PC-9 (cell line): Measurements from ENCODE around the gene SULT1C3.

Experiments
- EZH2 ChIP-seq: fragments of 200-600 bp; sonication (generic); IDR thresholded peaks from 2 replicates; pipeline ENCODE4 v1.8.0; 2017; ENCODE audit warnings: antibody characterized with exemption, low read depth
- TF ChIP-seq, protein P1 (sequence below): fragments of 200-600 bp; sonication (generic); conservative IDR thresholded peaks from 2 replicates; pipeline ENCODE4 v1.6.1; 2017; ENCODE audit warnings: mixed run types, antibody characterized with exemption, mild to moderate bottlenecking, moderate library complexity

DNA sequence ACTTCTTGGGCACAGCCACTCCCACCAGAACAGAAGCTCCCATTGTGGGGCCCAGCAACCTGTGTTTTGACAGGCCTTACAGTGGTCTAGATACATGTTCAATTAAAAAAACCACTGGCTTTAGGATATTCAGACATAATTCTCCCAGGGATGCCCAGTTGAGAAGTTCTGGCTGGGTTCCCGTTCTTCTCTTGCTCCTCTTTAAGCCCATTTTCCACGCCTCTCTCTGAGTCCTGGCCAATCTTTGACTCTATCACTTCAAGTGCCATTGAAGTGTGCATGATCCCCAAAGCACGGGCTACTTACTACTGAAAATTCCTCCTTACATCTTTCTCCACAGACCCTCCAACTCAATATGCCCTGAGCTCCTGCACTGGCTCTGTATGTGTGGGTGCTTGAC lies 17.5 kb upstream of the SULT1C3 start:
- TF ChIP-seq, protein P1, sequence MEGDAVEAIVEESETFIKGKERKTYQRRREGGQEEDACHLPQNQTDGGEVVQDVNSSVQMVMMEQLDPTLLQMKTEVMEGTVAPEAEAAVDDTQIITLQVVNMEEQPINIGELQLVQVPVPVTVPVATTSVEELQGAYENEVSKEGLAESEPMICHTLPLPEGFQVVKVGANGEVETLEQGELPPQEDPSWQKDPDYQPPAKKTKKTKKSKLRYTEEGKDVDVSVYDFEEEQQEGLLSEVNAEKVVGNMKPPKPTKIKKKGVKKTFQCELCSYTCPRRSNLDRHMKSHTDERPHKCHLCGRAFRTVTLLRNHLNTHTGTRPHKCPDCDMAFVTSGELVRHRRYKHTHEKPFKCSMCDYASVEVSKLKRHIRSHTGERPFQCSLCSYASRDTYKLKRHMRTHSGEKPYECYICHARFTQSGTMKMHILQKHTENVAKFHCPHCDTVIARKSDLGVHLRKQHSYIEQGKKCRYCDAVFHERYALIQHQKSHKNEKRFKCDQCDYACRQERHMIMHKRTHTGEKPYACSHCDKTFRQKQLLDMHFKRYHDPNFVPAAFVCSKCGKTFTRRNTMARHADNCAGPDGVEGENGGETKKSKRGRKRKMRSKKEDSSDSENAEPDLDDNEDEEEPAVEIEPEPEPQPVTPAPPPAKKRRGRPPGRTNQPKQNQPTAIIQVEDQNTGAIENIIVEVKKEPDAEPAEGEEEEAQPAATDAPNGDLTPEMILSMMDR = no peak
- no peak for TF ChIP-seq EZH2
